WTC11 (cell line): ENCODE measurements around the gene PSD. TPM values are rescaled to one million over a fixed set of nuclear protein-coding genes. Genes with fewer than 3 reads are reported as not detected.

ENCODE experiments used
- ATF1 ChIP-seq: sonication (generic); formaldehyde crosslinking; IDR thresholded peaks from 2 replicates; pipeline ENCODE4 v1.8.1; 2023; ENCODE audit warnings: mild to moderate bottlenecking, moderate library complexity, missing genetic modification reagents
- ATF2 ChIP-seq: sonication (generic); formaldehyde crosslinking; IDR thresholded peaks from 2 replicates; pipeline ENCODE4 v1.8.1; 2022; ENCODE audit warnings: low read depth, missing genetic modification reagents, borderline replicate concordance
- CBFB ChIP-seq: sonication (generic); formaldehyde crosslinking; IDR thresholded peaks from 2 replicates; pipeline ENCODE4 v1.8.1; 2022; ENCODE audit warnings: mild to moderate bottlenecking, low read depth, missing genetic modification reagents
- E2F5 ChIP-seq: sonication (generic); formaldehyde crosslinking; IDR thresholded peaks from 2 replicates; pipeline ENCODE4 v1.8.1; 2022; ENCODE audit warnings: mild to moderate bottlenecking, moderate library complexity, missing genetic modification reagents
- ETV6 ChIP-seq: sonication (generic); formaldehyde crosslinking; IDR thresholded peaks from 2 replicates; pipeline ENCODE4 v1.8.1; 2022; ENCODE audit warnings: mild to moderate bottlenecking, missing genetic modification reagents
- FOXJ3 ChIP-seq: sonication (generic); formaldehyde crosslinking; IDR thresholded peaks from 2 replicates; pipeline ENCODE4 v1.9.0; 2021; ENCODE audit warnings: missing genetic modification reagents, mild to moderate bottlenecking, borderline replicate concordance
- FOXK1 ChIP-seq: sonication (generic); formaldehyde crosslinking; IDR thresholded peaks from 2 replicates; pipeline ENCODE4 v1.8.0; 2022; ENCODE audit warnings: mild to moderate bottlenecking, moderate library complexity, missing genetic modification reagents
- JUN ChIP-seq: sonication (generic); formaldehyde crosslinking; IDR thresholded peaks from 2 replicates; pipeline ENCODE4 v1.8.0; 2023; ENCODE audit warnings: mild to moderate bottlenecking, missing genetic modification reagents
- NFATC4 ChIP-seq: fragments of 250-450 bp; sonication (Bioruptor Pico); IDR thresholded peaks from 2 replicates; pipeline ENCODE4 v1.9.0; 2021; ENCODE audit warnings: mild to moderate bottlenecking
- NR3C1 ChIP-seq: sonication (generic); formaldehyde crosslinking; conservative IDR thresholded peaks from 2 replicates; pipeline ENCODE4 v1.8.1; 2023; ENCODE audit warnings: low read depth, mild to moderate bottlenecking, missing genetic modification reagents
- RELA ChIP-seq: sonication (generic); formaldehyde crosslinking; IDR thresholded peaks from 2 replicates; pipeline ENCODE4 v1.8.1; 2022; ENCODE audit warnings: missing genetic modification reagents, mild to moderate bottlenecking, borderline replicate concordance
- RORB ChIP-seq: fragments of 250-450 bp; sonication (Bioruptor Pico); IDR thresholded peaks from 2 replicates; pipeline ENCODE4 v1.9.0; 2021; ENCODE audit warnings: mild to moderate bottlenecking
- SMAD4 ChIP-seq: sonication (generic); formaldehyde crosslinking; IDR thresholded peaks from 2 replicates; pipeline ENCODE4 v1.8.0; 2022; ENCODE audit warnings: mild to moderate bottlenecking, missing genetic modification reagents
- TEAD4 ChIP-seq: sonication (generic); formaldehyde crosslinking; IDR thresholded peaks from 2 replicates; pipeline ENCODE4 v1.8.0; 2022; ENCODE audit warnings: mild to moderate bottlenecking, missing genetic modification reagents
- ZNF219 ChIP-seq: sonication (generic); formaldehyde crosslinking; IDR thresholded peaks from 2 replicates; pipeline ENCODE4 v1.8.0; 2023; ENCODE audit warnings: missing genetic modification reagents, mild to moderate bottlenecking, borderline replicate concordance
- ZNF232 ChIP-seq: sonication (generic); formaldehyde crosslinking; IDR thresholded peaks from 2 replicates; pipeline ENCODE4 v1.8.0; 2022; ENCODE audit warnings: mild to moderate bottlenecking, missing genetic modification reagents
- ZNF281 ChIP-seq: sonication (generic); formaldehyde crosslinking; IDR thresholded peaks from 2 replicates; pipeline ENCODE4 v1.8.0; 2023; ENCODE audit warnings: mild to moderate bottlenecking, missing genetic modification reagents
- ZNF416 ChIP-seq: fragments of 250-450 bp; sonication (Bioruptor Pico); IDR thresholded peaks from 2 replicates; pipeline ENCODE4 v1.9.0; 2021; ENCODE audit warnings: mild to moderate bottlenecking, inconsistent platforms
- ZNF423 ChIP-seq: fragments of 250-450 bp; sonication (Bioruptor Pico); IDR thresholded peaks from 2 replicates; pipeline ENCODE4 v2.1.2; 2022; ENCODE audit warnings: mild to moderate bottlenecking, moderate library complexity
- ZNF512 ChIP-seq: sonication (generic); formaldehyde crosslinking; IDR thresholded peaks from 2 replicates; pipeline ENCODE4 v1.8.1; 2022; ENCODE audit warnings: missing genetic modification reagents, borderline replicate concordance
- total RNA-seq: library from RNA; stranded (reverse); gene quantifications from 3 replicates; pipeline ENCODE4 v1.2.3, GENCODE V29; 2021

PSD gene
- total RNA-seq, 1 experiment from 2014 or later, result 12.5 TPM

- TF ChIP-seq CBFB (0 out of 2 replicates have a peak, but pooled peaks have one; percentile 72), RORB (CRISPR knock-in tag) (no peak), JUN (CRISPR knock-in tag) (no peak), ZNF232 (0 out of 2 replicates have a peak, but pooled peaks have one; percentile 60), E2F5 (CRISPR knock-in tag) (peak; percentile 92), SMAD4 (CRISPR knock-in tag) (no peak), NFATC4 (CRISPR knock-in tag) (no peak), ETV6 (CRISPR knock-in tag) (peak; percentile 92), NR3C1 (CRISPR knock-in tag) (no peak), FOXK1 (CRISPR knock-in tag) (peak; percentile 83), FOXJ3 (CRISPR knock-in tag) (no peak), ATF1 (CRISPR knock-in tag) (no peak), ZNF512 (CRISPR knock-in tag) (no peak), ZNF423 (CRISPR knock-in tag) (peak; percentile 95), ATF2 (CRISPR knock-in tag) (no peak), RELA (CRISPR knock-in tag) (0 out of 2 replicates have a peak, but pooled peaks have one; percentile 62), ZNF219 (no peak), ZNF281 (CRISPR knock-in tag) (no peak), TEAD4 (no peak), ZNF416 (CRISPR knock-in tag) (no peak)
Observed at GRCh38 chr10:102399217-102400021, 19.2 kb downstream of the PSD start (continued).
